Right atrium auricular region (tissue), 2 donors: Measurements from ENCODE around the gene SLC35G1. TPM values are rescaled to one million over a fixed set of nuclear protein-coding genes. Genes with fewer than 3 reads are reported as not detected.

Experiments used
- DNase-seq: peaks from one replicate; pipeline ENCODE4 v3.0.0-alpha.2; 2019; ENCODE audit warnings: low spot score
- H3K27ac ChIP-seq, 2 donors: fragments of 200-600 bp; sonication (generic); 1 replicate in 1 of 2; 2 replicates in 1 of 2; pipeline ENCODE4 v1.5.1; 2016 to 2019
- H3K27me3 ChIP-seq, 2 donors: fragments of 200-600 bp; sonication (generic); one replicate each; pipeline versions ENCODE4 v1.5.1 to v1.6.0; 2017 to 2019
- H3K36me3 ChIP-seq: fragments of 200-600 bp; sonication (generic); one replicate; pipeline ENCODE4 v1.5.1; 2016
- H3K4me1 ChIP-seq, 2 donors: fragments of 200-600 bp; sonication (generic); one replicate each; pipeline versions ENCODE4 v1.5.1 to v1.6.0; 2017 to 2019
- H3K4me3 ChIP-seq, 2 donors: fragments of 200-600 bp; sonication (generic); 1 replicate in 1 of 2; 2 replicates in 1 of 2; pipeline ENCODE4 v1.5.1; 2017 to 2019; ENCODE audit warnings: mild to moderate bottlenecking in 1 of 2, moderate library complexity in 1 of 2
- H3K9me3 ChIP-seq, 2 donors: fragments of 200-600 bp; sonication (generic); one replicate each; pipeline ENCODE4 v1.5.1; 2019
- total RNA-seq, 2 donors: library from RNA; depleted of rRNA; stranded (reverse); fragments of >200 nt; gene quantifications; one replicate each; pipeline ENCODE4 v1.1.0, GENCODE V29; 2016
- TF ChIP-seq, protein P1 (sequence below), 2 donors: fragments of 200-600 bp; sonication (generic); IDR thresholded peaks; one replicate each; pipeline ENCODE4 v1.5.1; 2019; ENCODE audit warnings: antibody characterized with exemption in 2 of 2

The SLC35G1 gene
- total RNA-seq, 2 donors from 2014 or later, result 3.5 to 5.6 TPM

DNA sequence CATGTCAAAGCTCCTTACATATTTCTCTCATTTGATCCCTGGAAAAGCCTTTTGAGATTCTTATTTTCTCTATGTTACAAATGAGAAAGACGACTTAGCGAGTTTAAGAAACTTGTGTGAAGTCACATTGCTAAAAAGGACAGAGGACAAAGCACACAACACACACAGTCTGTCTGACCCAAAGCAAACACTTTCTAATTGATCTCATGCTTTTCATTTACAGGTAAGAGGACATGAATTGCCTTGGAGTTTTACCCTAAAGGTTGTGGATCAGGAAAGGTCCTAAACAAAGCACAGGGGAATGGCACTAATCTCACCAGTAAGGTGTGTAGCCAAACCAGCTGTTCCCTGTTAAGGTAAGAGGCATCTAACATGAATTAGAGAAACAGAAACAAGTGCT, 18.7 kb downstream of the SLC35G1 start:
- Histone ChIP-seq H3K4me1 (peaks cover 0 to 11% of the 10 kb centered on the region in 2 donors), H3K27me3 (no peaks in the 10 kb centered on the region), H3K9me3 (no peaks in the 10 kb centered on the region), H3K4me3 (no peak overlapping the region), H3K36me3 (no peaks in the 10 kb centered on the region), H3K27ac (no peak overlapping the region)
- TF ChIP-seq, protein P1, sequence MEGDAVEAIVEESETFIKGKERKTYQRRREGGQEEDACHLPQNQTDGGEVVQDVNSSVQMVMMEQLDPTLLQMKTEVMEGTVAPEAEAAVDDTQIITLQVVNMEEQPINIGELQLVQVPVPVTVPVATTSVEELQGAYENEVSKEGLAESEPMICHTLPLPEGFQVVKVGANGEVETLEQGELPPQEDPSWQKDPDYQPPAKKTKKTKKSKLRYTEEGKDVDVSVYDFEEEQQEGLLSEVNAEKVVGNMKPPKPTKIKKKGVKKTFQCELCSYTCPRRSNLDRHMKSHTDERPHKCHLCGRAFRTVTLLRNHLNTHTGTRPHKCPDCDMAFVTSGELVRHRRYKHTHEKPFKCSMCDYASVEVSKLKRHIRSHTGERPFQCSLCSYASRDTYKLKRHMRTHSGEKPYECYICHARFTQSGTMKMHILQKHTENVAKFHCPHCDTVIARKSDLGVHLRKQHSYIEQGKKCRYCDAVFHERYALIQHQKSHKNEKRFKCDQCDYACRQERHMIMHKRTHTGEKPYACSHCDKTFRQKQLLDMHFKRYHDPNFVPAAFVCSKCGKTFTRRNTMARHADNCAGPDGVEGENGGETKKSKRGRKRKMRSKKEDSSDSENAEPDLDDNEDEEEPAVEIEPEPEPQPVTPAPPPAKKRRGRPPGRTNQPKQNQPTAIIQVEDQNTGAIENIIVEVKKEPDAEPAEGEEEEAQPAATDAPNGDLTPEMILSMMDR (IDR thresholded peaks at IDR 0.05), result no peak
- no peak for DNase-seq

DNA sequence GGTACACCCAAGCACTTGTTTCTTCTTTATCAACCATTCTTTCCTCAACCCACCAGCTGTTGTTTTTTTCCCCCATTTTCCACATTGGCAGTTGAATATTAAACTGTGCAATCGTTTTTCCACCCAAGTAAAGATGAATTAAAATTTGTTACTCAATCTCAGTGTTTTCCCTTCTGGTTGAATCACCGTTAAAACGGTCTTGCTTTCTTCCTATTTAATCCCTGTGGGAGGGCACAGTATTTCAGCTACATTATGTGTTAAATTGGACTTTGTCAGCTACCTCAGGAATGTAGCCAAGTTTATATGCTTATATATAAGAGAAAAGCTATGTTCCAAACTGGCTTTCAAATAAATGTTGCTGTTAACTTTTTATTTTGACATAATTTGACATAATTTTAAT, 19.9 kb downstream of the SLC35G1 start:
- Histone ChIP-seq H3K27ac (no peak overlapping the region), H3K36me3 (no peaks in the 10 kb centered on the region), H3K27me3 (no peaks in the 10 kb centered on the region), H3K4me3 (no peak overlapping the region), H3K4me1 (peaks cover 0 to 19% of the 10 kb centered on the region in 2 donors), H3K9me3 (no peaks in the 10 kb centered on the region)
- no peak for DNase-seq
- TF ChIP-seq, protein P1 (IDR thresholded peaks at IDR 0.05), result no peak

DNA sequence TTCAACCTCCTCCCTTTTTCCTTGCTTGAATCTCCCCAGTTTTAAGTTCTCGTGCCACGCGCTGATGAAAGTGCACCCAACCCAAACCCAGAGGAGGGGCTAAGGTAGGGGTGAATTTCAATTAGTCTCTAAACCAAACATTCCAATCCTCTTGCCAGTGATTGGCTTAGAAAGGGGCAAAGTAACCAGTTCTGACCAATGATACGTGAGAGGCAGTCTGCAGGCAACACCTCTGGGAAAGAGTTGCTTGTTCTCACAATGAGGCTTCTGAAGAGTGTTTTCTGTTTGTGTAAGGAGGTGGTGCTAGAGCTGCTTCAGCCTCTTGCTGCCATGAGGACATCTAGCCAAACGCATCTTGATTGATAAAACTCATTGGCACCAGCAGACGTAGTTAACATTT, 21.8 kb downstream of the SLC35G1 start:
- no peak for DNase-seq

DNA sequence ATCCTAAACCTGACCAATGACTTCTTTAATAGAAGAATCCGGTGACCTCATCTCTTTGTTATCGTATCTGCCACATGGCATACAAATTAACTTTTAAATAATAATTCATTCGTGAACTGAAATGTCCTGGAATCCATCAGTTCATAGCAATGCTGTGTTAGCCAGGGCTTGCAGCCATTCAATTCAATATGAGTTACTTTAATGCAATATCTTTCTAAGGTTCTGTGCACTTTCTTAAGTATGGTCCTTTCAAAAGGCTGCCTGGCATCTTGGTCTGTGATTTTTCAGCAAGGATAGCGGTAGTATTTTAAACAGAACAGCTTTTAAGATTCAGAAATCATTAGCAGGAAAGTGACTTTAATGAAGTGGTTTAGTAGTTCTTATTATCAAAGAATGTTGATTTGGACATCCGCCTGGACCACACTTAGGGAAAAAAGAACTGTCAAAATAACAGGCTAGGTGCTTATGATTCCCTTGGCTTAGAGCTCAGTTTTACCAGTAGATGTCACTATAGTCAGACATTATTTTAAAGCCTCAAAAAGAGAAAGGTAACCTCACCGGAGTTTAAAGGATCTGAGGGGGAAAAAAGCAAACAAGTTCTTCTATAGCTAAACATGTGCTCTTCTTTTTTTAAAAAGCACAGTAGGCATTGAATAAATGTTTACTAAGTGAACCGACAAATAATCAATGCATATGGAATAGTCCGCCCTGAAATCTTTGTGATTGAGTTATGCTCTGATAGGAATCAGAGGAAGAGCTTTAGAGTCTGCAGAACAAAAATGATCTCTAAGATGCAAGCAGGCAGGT, 22.7 kb downstream of the SLC35G1 start:
- no peak overlapping the region for H3K4me3 ChIP-seq

More for the DNA sequence above, 21.8 kb downstream of the SLC35G1 start:
- Histone ChIP-seq H3K9me3 (no peaks in the 10 kb centered on the region), H3K36me3 (no peaks in the 10 kb centered on the region), H3K4me1 (peaks cover 0 to 19% of the 10 kb centered on the region in 2 donors), H3K4me3 (no peak overlapping the region), H3K27me3 (no peaks in the 10 kb centered on the region), H3K27ac (no peak overlapping the region)
- TF ChIP-seq, protein P1 (IDR thresholded peaks at IDR 0.05), result no peak

DNA sequence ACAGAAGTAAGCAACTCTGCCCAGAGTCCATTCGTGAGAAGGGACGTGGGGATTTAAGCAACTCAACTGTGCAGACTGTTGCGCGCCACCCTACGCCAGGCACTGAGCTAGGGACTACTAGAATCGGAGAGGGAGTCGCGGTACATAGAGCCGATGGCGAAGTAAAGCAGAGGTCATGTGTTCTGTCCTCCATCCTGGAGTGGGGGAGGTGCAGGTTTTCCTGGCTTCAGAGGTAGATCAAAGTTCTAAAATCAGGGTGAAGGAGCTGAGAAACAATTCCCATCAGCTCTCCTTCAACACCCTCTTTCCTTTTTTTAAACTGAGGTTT, 23.2 kb downstream of the SLC35G1 start:
- no peak overlapping the region for H3K27ac ChIP-seq
- H3K27me3 ChIP-seq, result no peaks in the 10 kb centered on the region
- TF ChIP-seq, protein P1 (IDR thresholded peaks at IDR 0.05), result no peak
- no peak for DNase-seq
- H3K9me3 ChIP-seq, result no peaks in the 10 kb centered on the region
- H3K4me1 ChIP-seq, result peaks cover 0 to 19% of the 10 kb centered on the region in 2 donors
- no peak overlapping the region for H3K4me3 ChIP-seq
- no peaks in the 10 kb centered on the region for H3K36me3 ChIP-seq

More for the DNA sequence above, 22.7 kb downstream of the SLC35G1 start:
- TF ChIP-seq, protein P1 (IDR thresholded peaks at IDR 0.05), result peak; percentile 38 to 75
- peaks cover 0 to 19% of the 10 kb centered on the region in 2 donors for H3K4me1 ChIP-seq
- no peaks in the 10 kb centered on the region for H3K36me3 ChIP-seq
- no peak overlapping the region for H3K27ac ChIP-seq
- no peaks in the 10 kb centered on the region for H3K27me3 ChIP-seq
- H3K9me3 ChIP-seq, result no peaks in the 10 kb centered on the region
- DNase-seq, result no peak

DNA sequence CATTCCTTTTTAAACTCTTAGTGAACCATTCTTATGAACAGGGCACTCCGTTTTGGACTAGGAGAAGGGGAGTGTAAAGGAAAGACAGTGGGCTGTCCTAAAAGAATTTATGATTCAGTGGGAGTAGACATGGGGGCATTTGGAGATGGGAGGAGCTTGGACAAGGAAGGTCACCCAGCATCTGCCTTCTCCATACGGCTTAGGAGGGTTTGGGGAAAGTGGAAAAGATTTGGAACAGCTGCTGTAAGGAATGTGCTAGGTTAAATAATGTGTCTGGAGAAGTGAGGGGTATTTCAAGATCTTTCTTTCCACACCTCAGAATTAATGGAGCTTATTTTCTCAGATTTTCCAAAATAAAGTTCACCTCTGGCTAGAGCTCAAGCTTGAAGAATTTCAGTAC, 24.0 kb downstream of the SLC35G1 start:
- no peak overlapping the region for H3K4me3 ChIP-seq
- TF ChIP-seq, protein P1 (IDR thresholded peaks at IDR 0.05), result no peak
- H3K36me3 ChIP-seq, result no peaks in the 10 kb centered on the region
- no peak for DNase-seq
- no peaks in the 10 kb centered on the region for H3K27me3 ChIP-seq
- no peaks in the 10 kb centered on the region for H3K9me3 ChIP-seq
- peaks cover 0 to 19% of the 10 kb centered on the region in 2 donors for H3K4me1 ChIP-seq
- no peak overlapping the region for H3K27ac ChIP-seq
